ENCODE measurements around the gene TMEM106C.

The TMEM106C gene, protein sequence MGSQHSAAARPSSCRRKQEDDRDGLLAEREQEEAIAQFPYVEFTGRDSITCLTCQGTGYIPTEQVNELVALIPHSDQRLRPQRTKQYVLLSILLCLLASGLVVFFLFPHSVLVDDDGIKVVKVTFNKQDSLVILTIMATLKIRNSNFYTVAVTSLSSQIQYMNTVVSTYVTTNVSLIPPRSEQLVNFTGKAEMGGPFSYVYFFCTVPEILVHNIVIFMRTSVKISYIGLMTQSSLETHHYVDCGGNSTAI

GRCh38 chr12:47963340-47964040, at the start of gene TMEM106C:
Gene TMEM106C, plus strand, starts transcription at chr12:47963596. Its CDS starts 641 bp downstream, at chr12:47964237.
- peak within 1 kb of the TSS; percentile 99 for H2AFZ ChIP-seq (ENCODE audit: low read length)
- peaks cover 25% of the 10 kb centered on the region for H3K4me1 ChIP-seq (ENCODE audit: insufficient read depth, low read length, poor library complexity, severe bottlenecking)
- peaks cover 16% of the 10 kb centered on the region; the same call in 1 of the 2 replicates for H3K36me3 ChIP-seq (ENCODE audit: insufficient read depth, low read length)
- H3K79me2 ChIP-seq (ENCODE audit: insufficient read depth, low read length) = peaks cover 26% of the 10 kb centered on the region
- no peaks in the 10 kb centered on the region for H3K9me3 ChIP-seq (ENCODE audit: insufficient read depth, low read depth, low read length)
- peak within 1 kb of the TSS; percentile 96 for H3K4me2 ChIP-seq (ENCODE audit: low read depth, low read length, poor library complexity, severe bottlenecking)
- H3F3A ChIP-seq (ENCODE audit: low read depth) = no peaks in the 10 kb centered on the region
- peak within 1 kb of the TSS; percentile 90 for H3K4me3 ChIP-seq (ENCODE audit: low read length, poor library complexity, severe bottlenecking)
- TF ChIP-seq, protein P1, sequence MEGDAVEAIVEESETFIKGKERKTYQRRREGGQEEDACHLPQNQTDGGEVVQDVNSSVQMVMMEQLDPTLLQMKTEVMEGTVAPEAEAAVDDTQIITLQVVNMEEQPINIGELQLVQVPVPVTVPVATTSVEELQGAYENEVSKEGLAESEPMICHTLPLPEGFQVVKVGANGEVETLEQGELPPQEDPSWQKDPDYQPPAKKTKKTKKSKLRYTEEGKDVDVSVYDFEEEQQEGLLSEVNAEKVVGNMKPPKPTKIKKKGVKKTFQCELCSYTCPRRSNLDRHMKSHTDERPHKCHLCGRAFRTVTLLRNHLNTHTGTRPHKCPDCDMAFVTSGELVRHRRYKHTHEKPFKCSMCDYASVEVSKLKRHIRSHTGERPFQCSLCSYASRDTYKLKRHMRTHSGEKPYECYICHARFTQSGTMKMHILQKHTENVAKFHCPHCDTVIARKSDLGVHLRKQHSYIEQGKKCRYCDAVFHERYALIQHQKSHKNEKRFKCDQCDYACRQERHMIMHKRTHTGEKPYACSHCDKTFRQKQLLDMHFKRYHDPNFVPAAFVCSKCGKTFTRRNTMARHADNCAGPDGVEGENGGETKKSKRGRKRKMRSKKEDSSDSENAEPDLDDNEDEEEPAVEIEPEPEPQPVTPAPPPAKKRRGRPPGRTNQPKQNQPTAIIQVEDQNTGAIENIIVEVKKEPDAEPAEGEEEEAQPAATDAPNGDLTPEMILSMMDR (conservative IDR thresholded peaks at IDR 0.05; ENCODE audit: low read length) = peak; percentile 82
- no peak for TF ChIP-seq EZH2phosphoT487 (IDR thresholded peaks at IDR 0.05; ENCODE audit: borderline replicate concordance)
- peak within 1 kb of the TSS; percentile 88 for H3K9ac ChIP-seq (ENCODE audit: low read depth, low read length, poor library complexity, severe bottlenecking)
- peaks cover 10% of the 10 kb centered on the region for H4K20me1 ChIP-seq (ENCODE audit: insufficient read depth, low read length, poor library complexity, severe bottlenecking)
- no peaks in the 10 kb centered on the region for H3K27me3 ChIP-seq (ENCODE audit: insufficient read depth, low read length, poor library complexity, severe bottlenecking)
- no peaks in the 10 kb centered on the region for H3K9me2 ChIP-seq (replicated peaks; ENCODE audit: low read depth, low read length)

DNA sequence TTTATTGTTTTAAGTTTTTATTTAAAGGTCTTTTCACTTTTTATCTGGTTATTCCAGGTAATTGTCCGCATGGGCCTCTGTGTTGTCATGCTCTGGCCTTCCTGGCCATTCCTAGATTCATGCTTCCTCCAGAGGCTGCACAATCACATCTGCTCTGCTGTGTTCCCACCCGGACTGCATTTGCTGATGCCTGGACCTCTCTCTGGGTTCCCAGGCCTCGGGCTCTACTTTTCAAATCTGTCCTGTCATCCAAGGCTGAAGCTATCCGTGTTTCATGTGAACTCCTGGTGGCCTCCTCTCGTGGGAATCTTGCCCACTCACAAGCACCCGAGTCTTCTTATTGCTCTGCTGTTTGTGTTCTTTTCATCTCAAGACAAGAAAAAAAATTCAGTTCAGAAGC, 42.5 kb upstream of the TMEM106C start:
- Histone ChIP-seq H3K36me3 (ENCODE audit: insufficient read depth, low read length) (no peaks in the 10 kb centered on the region), H3K79me2 (ENCODE audit: insufficient read depth, low read length) (no peaks in the 10 kb centered on the region), H4K20me1 (ENCODE audit: insufficient read depth, low read length, poor library complexity, severe bottlenecking) (no peaks in the 10 kb centered on the region), H3K9me2 (replicated peaks; ENCODE audit: low read depth, low read length) (no peaks in the 10 kb centered on the region), H3K9ac (ENCODE audit: low read depth, low read length, poor library complexity, severe bottlenecking) (no peak overlapping the region), H3K9me3 (ENCODE audit: insufficient read depth, low read depth, low read length) (no peaks in the 10 kb centered on the region), H3K4me1 (ENCODE audit: insufficient read depth, low read length, poor library complexity, severe bottlenecking) (no peaks in the 10 kb centered on the region), H3K4me2 (ENCODE audit: low read depth, low read length, poor library complexity, severe bottlenecking) (no peak overlapping the region), H3K27me3 (ENCODE audit: insufficient read depth, low read length, poor library complexity, severe bottlenecking) (no peaks in the 10 kb centered on the region), H3F3A (ENCODE audit: low read depth) (no peaks in the 10 kb centered on the region), H3K4me3 (ENCODE audit: low read length, poor library complexity, severe bottlenecking) (no peak overlapping the region), H2AFZ (ENCODE audit: low read length) (no peak overlapping the region)
- TF ChIP-seq, protein P1 (conservative IDR thresholded peaks at IDR 0.05; ENCODE audit: low read length) = no peak
- TF ChIP-seq EZH2phosphoT487 (IDR thresholded peaks at IDR 0.05; ENCODE audit: borderline replicate concordance) = no peak

DNA sequence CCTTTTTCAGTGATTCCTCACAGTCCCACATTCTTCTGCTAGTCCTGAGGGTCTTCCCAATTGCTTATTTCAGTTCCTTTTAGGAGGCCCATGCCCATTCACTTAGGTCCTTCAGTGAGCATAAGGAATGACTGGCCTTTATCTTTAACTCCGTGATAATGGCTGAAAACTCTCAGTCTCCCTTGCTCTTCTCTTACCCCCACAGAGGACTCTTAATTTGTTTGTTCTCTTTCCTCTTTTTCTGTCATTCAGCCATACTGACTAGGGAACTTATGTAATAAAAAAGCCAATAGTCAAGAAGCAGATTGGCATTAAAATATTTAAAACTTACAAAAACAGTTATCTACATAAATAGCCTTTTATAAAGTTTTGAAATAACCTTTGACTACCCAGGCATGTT, 41.5 kb upstream of the TMEM106C start:
- TF ChIP-seq, protein P1 (conservative IDR thresholded peaks at IDR 0.05; ENCODE audit: low read length) = no peak
- TF ChIP-seq EZH2phosphoT487 (IDR thresholded peaks at IDR 0.05; ENCODE audit: borderline replicate concordance) = no peak
- no peak overlapping the region for H2AFZ ChIP-seq (ENCODE audit: low read length)

More for the DNA sequence above, 41.5 kb upstream of the TMEM106C start:
- no peaks in the 10 kb centered on the region for H3K9me3 ChIP-seq (ENCODE audit: insufficient read depth, low read depth, low read length)
- no peaks in the 10 kb centered on the region for H3F3A ChIP-seq (ENCODE audit: low read depth)
- no peaks in the 10 kb centered on the region for H3K4me1 ChIP-seq (ENCODE audit: insufficient read depth, low read length, poor library complexity, severe bottlenecking)
- H3K27me3 ChIP-seq (ENCODE audit: insufficient read depth, low read length, poor library complexity, severe bottlenecking) = no peaks in the 10 kb centered on the region
- H4K20me1 ChIP-seq (ENCODE audit: insufficient read depth, low read length, poor library complexity, severe bottlenecking) = no peaks in the 10 kb centered on the region
- no peak overlapping the region for H3K9ac ChIP-seq (ENCODE audit: low read depth, low read length, poor library complexity, severe bottlenecking)
- H3K9me2 ChIP-seq (replicated peaks; ENCODE audit: low read depth, low read length) = 0 out of 2 replicates have a peak, but pooled peaks cover 3% of the 10 kb centered on the region
- H3K4me2 ChIP-seq (ENCODE audit: low read depth, low read length, poor library complexity, severe bottlenecking) = no peak overlapping the region
- no peak overlapping the region for H3K4me3 ChIP-seq (ENCODE audit: low read length, poor library complexity, severe bottlenecking)
- no peaks in the 10 kb centered on the region for H3K79me2 ChIP-seq (ENCODE audit: insufficient read depth, low read length)
- no peaks in the 10 kb centered on the region for H3K36me3 ChIP-seq (ENCODE audit: insufficient read depth, low read length)
